Neural progenitor cell (in vitro differentiated cells): ENCODE data around the gene VWA8. TPM values are rescaled to one million over a fixed set of nuclear protein-coding genes. Genes with fewer than 3 reads are reported as not detected.
A peak's percentile ranks its signal among the peaks of the same experiment; 100 is the strongest.

ENCODE experiments used
- DNase-seq: peaks from one replicate; pipeline ENCODE4 v3.0.0-alpha.2; 2016; ENCODE audit warnings: low spot score
- H2AFZ ChIP-seq: fragments of 200-600 bp; sonication (generic); replicated peaks from 2 replicates; pipeline ENCODE4 v1.6.1; 2016; ENCODE audit warnings: antibody characterized with exemption
- H3F3A ChIP-seq: fragments of 200-600 bp; sonication (generic); 2 replicates; pipeline ENCODE4 v1.6.1; 2016; ENCODE audit warnings: antibody characterized with exemption, low read depth
- H3K27ac ChIP-seq: fragments of 200-600 bp; sonication (generic); 2 replicates; pipeline ENCODE4 v1.5.1; 2016; ENCODE audit warnings: mild to moderate bottlenecking
- H3K27me3 ChIP-seq: fragments of 200-600 bp; sonication (generic); 2 replicates; pipeline ENCODE4 v1.6.1; 2016; ENCODE audit warnings: mild to moderate bottlenecking, moderate library complexity
- H3K36me3 ChIP-seq: fragments of 200-600 bp; sonication (generic); 2 replicates; pipeline ENCODE4 v1.5.1; 2016
- H3K4me1 ChIP-seq: fragments of 200-600 bp; sonication (generic); 2 replicates; pipeline ENCODE4 v1.6.1; 2016; ENCODE audit warnings: mixed run types
- H3K4me2 ChIP-seq: fragments of 200-600 bp; sonication (generic); 2 replicates; pipeline ENCODE4 v1.6.1; 2016
- H3K4me3 ChIP-seq: fragments of 200-600 bp; sonication (generic); 2 replicates; pipeline ENCODE4 v1.5.1; 2016
- H3K79me2 ChIP-seq: fragments of 200-600 bp; sonication (generic); 2 replicates; pipeline ENCODE4 v1.6.1; 2016; ENCODE audit warnings: low read depth
- H3K9ac ChIP-seq: fragments of 200-600 bp; sonication (generic); 2 replicates; pipeline ENCODE4 v1.6.1; 2016
- H3K9me3 ChIP-seq: fragments of 200-600 bp; sonication (generic); 2 replicates; pipeline ENCODE4 v1.5.1; 2016; ENCODE audit warnings: low read depth
- H4K20me1 ChIP-seq: fragments of 200-600 bp; sonication (generic); 2 replicates; pipeline ENCODE4 v1.6.1; 2016; ENCODE audit warnings: low read depth
- H3K27ac Mint-ChIP-seq: 3 replicates; pipeline ENCODE4 v1.8.0; 2021; ENCODE audit warnings: mixed read lengths
- H3K27me3 Mint-ChIP-seq: 2 replicates; pipeline ENCODE4 v1.8.0; 2022; ENCODE audit warnings: low read depth, mild to moderate bottlenecking, inconsistent platforms, moderate library complexity, mixed read lengths; ENCODE audit not compliant: insufficient read depth
- H3K36me3 Mint-ChIP-seq: 3 replicates; pipeline ENCODE4 v1.8.0; 2021; ENCODE audit warnings: mixed read lengths
- H3K4me1 Mint-ChIP-seq: 3 replicates; pipeline ENCODE4 v1.8.0; 2021; ENCODE audit warnings: mixed read lengths
- H3K4me3 Mint-ChIP-seq: 3 replicates; pipeline ENCODE4 v1.8.0; 2021; ENCODE audit warnings: mild to moderate bottlenecking, moderate library complexity, mixed read lengths
- H3K9me3 Mint-ChIP-seq: 3 replicates; pipeline ENCODE4 v1.8.0; 2020; ENCODE audit warnings: mixed read lengths
- EZH2 ChIP-seq: fragments of 200-600 bp; sonication (generic); IDR thresholded peaks from 2 replicates; pipeline ENCODE4 v1.6.1; 2017; ENCODE audit warnings: antibody characterized with exemption, mild to moderate bottlenecking, moderate library complexity
- EZH2phosphoT487 ChIP-seq: fragments of 200-600 bp; sonication (generic); IDR thresholded peaks from 2 replicates; pipeline ENCODE4 v1.6.1; 2017; ENCODE audit warnings: antibody characterized with exemption
- total RNA-seq: library from RNA; depleted of rRNA; stranded (reverse); fragments of >200 nt; gene quantifications from 2 replicates; pipeline ENCODE4 v1.2.3, GENCODE V29; 2015; ENCODE audit warnings: low replicate concordance
- TF ChIP-seq, protein P1 (sequence below): fragments of 200-600 bp; sonication (generic); IDR thresholded peaks from 2 replicates; pipeline ENCODE4 v1.5.1; 2017; ENCODE audit warnings: antibody characterized with exemption, mild to moderate bottlenecking

VWA8 gene
- total RNA-seq, 1 donor from 2014 or later, result 12.6 TPM

DNA sequence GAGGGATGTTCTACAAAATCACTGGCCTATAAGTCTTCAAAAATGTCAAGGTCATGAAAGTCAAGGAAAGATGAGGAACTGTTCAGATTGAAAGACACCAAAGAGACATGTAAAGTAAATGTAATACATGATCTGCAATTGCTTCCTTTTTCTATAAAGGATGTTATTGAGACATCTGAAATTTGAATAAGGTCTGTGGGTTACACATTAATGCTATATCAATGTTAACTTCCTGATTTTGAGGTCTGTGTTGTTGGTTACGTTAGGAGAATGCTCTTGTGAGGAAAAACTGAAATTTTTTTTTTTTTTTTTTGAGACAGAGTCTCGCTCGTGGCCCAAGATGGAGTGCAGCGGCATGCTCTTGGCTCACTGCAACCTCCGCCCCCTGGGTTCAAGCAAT lies 306.1 kb downstream of the VWA8 start:
- no peak for DNase-seq
- H3K4me1 Mint-ChIP-seq, result peaks cover 5% of the 10 kb centered on the region
- no peak overlapping the region for H3K9ac ChIP-seq
- no peak overlapping the region for H3K4me3 ChIP-seq
- no peaks in the 10 kb centered on the region for H3K9me3 Mint-ChIP-seq
- H3K4me2 ChIP-seq, result no peak overlapping the region
- no peaks in the 10 kb centered on the region for H3K36me3 ChIP-seq
- no peaks in the 10 kb centered on the region for H3K27me3 Mint-ChIP-seq
- H3K27ac Mint-ChIP-seq, result no peak overlapping the region
- no peak overlapping the region for H2AFZ ChIP-seq
- H4K20me1 ChIP-seq, result no peaks in the 10 kb centered on the region
- no peaks in the 10 kb centered on the region for H3K4me1 ChIP-seq
- H3K79me2 ChIP-seq, result no peaks in the 10 kb centered on the region
- H3K27me3 ChIP-seq, result no peaks in the 10 kb centered on the region
- no peak overlapping the region for H3K27ac ChIP-seq
- H3K9me3 ChIP-seq, result no peaks in the 10 kb centered on the region
- H3F3A ChIP-seq, result no peaks in the 10 kb centered on the region
- TF ChIP-seq EZH2, result no peak
- TF ChIP-seq EZH2phosphoT487, result no peak
- TF ChIP-seq, protein P1, sequence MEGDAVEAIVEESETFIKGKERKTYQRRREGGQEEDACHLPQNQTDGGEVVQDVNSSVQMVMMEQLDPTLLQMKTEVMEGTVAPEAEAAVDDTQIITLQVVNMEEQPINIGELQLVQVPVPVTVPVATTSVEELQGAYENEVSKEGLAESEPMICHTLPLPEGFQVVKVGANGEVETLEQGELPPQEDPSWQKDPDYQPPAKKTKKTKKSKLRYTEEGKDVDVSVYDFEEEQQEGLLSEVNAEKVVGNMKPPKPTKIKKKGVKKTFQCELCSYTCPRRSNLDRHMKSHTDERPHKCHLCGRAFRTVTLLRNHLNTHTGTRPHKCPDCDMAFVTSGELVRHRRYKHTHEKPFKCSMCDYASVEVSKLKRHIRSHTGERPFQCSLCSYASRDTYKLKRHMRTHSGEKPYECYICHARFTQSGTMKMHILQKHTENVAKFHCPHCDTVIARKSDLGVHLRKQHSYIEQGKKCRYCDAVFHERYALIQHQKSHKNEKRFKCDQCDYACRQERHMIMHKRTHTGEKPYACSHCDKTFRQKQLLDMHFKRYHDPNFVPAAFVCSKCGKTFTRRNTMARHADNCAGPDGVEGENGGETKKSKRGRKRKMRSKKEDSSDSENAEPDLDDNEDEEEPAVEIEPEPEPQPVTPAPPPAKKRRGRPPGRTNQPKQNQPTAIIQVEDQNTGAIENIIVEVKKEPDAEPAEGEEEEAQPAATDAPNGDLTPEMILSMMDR, result no peak
- H3K36me3 Mint-ChIP-seq, result no peaks in the 10 kb centered on the region
- H3K4me3 Mint-ChIP-seq, result no peak overlapping the region

DNA sequence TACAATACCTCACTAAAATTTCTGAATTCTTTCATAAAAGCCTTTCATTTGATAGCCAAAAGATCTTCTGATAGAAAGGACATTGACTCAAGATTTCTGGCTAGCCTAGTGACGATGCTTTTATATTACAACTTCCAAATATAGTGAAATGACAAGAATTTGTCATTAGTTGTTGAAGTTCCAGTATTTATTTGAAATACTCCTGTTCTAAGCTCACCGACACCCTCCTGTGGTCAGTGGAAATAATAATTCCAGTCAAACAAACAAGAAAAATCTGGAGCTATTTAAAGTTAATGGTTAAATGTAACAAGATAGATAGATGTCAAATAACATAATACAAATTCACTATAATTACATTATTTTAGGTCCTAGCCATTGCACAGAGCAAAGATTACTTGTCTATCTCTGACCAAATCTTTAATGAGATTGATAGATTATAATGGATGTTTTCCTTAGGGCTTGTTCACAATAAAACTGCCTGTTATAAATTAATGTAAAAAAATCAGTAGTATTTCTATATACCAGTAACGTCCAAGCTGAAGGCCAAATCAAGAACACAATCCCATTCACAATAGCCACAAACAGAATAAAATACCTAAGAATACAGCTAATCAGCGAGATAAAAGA lies 308.1 kb downstream of the VWA8 start:
- H4K20me1 ChIP-seq, result no peaks in the 10 kb centered on the region
- no peaks in the 10 kb centered on the region for H3K79me2 ChIP-seq
- no peaks in the 10 kb centered on the region for H3K36me3 ChIP-seq
- no peak overlapping the region for H3K4me2 ChIP-seq
- Mint-ChIP-seq H3K4me3 (no peak overlapping the region), H3K9me3 (no peaks in the 10 kb centered on the region), H3K36me3 (no peaks in the 10 kb centered on the region), H3K27ac (no peak overlapping the region), H3K27me3 (no peaks in the 10 kb centered on the region), H3K4me1 (peaks cover 13% of the 10 kb centered on the region)
- no peaks in the 10 kb centered on the region for H3K4me1 ChIP-seq
- peak; percentile 33 for DNase-seq
- no peak overlapping the region for H3K27ac ChIP-seq
- H3K9ac ChIP-seq, result no peak overlapping the region
- TF ChIP-seq EZH2phosphoT487 (no peak), EZH2 (no peak)
- TF ChIP-seq, protein P1, result peak; percentile 66
- no peak overlapping the region for H3K4me3 ChIP-seq
- H3F3A ChIP-seq, result no peaks in the 10 kb centered on the region
- H2AFZ ChIP-seq, result no peak overlapping the region
- H3K27me3 ChIP-seq, result no peaks in the 10 kb centered on the region
- H3K9me3 ChIP-seq, result no peaks in the 10 kb centered on the region

DNA sequence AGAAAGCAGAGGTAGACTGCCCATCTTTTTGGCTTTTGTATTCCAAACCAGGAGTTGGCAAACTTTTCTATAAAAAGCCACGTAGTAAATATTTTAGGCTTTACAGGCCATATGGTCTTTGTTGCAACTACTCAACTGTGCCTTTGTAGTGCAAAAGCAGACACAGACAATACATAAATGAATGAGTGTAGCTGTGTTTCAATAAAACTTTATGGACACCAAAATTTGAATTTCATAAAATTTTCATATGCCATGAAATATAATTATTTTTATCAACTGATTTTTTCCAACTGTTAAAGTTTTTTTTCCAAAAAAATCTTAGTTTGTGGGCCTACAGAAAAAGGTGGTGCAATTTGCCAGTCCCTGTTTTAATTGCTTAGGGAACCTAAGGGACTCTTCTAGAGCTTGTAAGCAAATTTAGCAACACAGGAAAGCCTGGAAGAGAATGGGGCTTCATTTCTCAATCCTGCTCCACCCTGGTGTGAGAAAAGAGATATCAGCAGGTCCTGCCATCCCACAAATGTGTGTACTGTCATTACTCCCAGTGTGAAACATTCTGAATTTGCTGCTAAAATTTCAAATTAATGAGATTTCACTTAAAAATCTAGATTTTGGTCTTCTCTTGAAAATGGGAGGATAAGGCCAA lies 309.4 kb downstream of the VWA8 start:
- no peaks in the 10 kb centered on the region for H3K9me3 ChIP-seq
- H2AFZ ChIP-seq, result peak overlapping the region; percentile 35
- Mint-ChIP-seq H3K27ac (no peak overlapping the region), H3K4me1 (peaks cover 17% of the 10 kb centered on the region), H3K9me3 (no peaks in the 10 kb centered on the region), H3K27me3 (no peaks in the 10 kb centered on the region), H3K4me3 (no peak overlapping the region), H3K36me3 (no peaks in the 10 kb centered on the region)
- no peaks in the 10 kb centered on the region for H3K27me3 ChIP-seq
- no peaks in the 10 kb centered on the region for H4K20me1 ChIP-seq
- no peak overlapping the region for H3K4me3 ChIP-seq
- no peak overlapping the region for H3K27ac ChIP-seq
- H3K4me2 ChIP-seq, result no peak overlapping the region
- TF ChIP-seq EZH2, result no peak
- no peak for DNase-seq
- no peaks in the 10 kb centered on the region for H3F3A ChIP-seq
- H3K4me1 ChIP-seq, result no peaks in the 10 kb centered on the region
- H3K9ac ChIP-seq, result no peak overlapping the region
- no peaks in the 10 kb centered on the region for H3K79me2 ChIP-seq
- no peaks in the 10 kb centered on the region for H3K36me3 ChIP-seq

DNA sequence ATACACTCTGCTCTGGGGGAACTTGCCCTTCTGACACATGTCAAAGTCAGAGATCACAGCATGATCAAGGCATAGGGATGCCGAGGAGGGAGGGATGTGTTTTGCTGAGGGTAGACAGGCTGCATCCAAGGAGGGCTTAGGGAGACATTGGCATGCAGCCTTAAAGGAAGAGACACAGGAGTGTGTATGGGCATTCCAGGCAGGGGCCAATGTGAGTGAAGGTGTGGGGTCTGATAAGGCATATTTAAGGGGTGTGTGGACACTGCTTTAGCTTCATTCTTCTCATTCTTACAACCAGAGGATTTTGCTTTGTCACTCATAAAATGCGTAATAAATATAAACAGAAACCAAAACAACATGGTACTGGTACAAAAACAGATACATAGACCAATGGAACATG lies 310.2 kb downstream of the VWA8 start:
- no peaks in the 10 kb centered on the region for H3K9me3 ChIP-seq
- peaks cover 17% of the 10 kb centered on the region for H3K4me1 Mint-ChIP-seq
- no peaks in the 10 kb centered on the region for H3F3A ChIP-seq
- no peak overlapping the region for H3K27ac ChIP-seq
- H3K4me3 ChIP-seq, result no peak overlapping the region
- no peaks in the 10 kb centered on the region for H3K79me2 ChIP-seq
- peak overlapping the region; percentile 31 for H3K27ac Mint-ChIP-seq
- H3K4me3 Mint-ChIP-seq, result no peak overlapping the region
- no peak for DNase-seq
- no peak overlapping the region for H3K9ac ChIP-seq
- H4K20me1 ChIP-seq, result no peaks in the 10 kb centered on the region
- no peaks in the 10 kb centered on the region for H3K36me3 Mint-ChIP-seq
- H3K27me3 ChIP-seq, result no peaks in the 10 kb centered on the region
- H3K4me1 ChIP-seq, result no peaks in the 10 kb centered on the region
- TF ChIP-seq, protein P1, result no peak
- TF ChIP-seq EZH2 (no peak), EZH2phosphoT487 (no peak)
- H2AFZ ChIP-seq, result no peak overlapping the region
- H3K4me2 ChIP-seq, result no peak overlapping the region
- H3K27me3 Mint-ChIP-seq, result no peaks in the 10 kb centered on the region
- no peaks in the 10 kb centered on the region for H3K9me3 Mint-ChIP-seq
- H3K36me3 ChIP-seq, result no peaks in the 10 kb centered on the region
